ENCODE data around the gene ARHGEF40.

- TF ChIP-seq CTCF (IDR thresholded peaks at IDR 0.05; ENCODE audit: low read depth, low read length) (no peak), EZH2phosphoT487 (IDR thresholded peaks at IDR 0.05; ENCODE audit: low read depth) (no peak)
Observed at GRCh38 chr14:21108791-21109190, 38.7 kb downstream of the ARHGEF40 start.
